Measurements from ENCODE around the gene TK2.

The TK2 gene

DNA sequence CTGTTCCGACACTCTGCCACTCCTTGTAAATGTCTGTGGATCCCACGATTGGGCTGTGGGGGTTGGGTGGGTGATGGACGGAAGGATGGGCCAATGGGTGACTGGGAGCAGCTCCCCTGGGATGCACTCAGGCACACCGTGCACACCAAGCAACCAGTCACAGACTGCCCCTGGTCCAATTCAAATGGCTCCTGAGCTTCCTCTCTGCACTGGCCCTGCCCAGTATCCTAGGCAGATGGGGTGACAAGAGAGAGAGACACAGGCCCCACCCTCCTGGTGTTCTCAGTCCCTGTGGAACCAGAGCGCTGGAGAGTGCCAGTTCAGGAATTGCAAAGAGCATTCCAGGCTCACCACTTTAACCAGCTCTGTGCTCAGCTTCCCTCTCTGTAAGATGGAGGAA, 90.0 kb downstream of the TK2 start:
- DNase-seq = no peak

DNA sequence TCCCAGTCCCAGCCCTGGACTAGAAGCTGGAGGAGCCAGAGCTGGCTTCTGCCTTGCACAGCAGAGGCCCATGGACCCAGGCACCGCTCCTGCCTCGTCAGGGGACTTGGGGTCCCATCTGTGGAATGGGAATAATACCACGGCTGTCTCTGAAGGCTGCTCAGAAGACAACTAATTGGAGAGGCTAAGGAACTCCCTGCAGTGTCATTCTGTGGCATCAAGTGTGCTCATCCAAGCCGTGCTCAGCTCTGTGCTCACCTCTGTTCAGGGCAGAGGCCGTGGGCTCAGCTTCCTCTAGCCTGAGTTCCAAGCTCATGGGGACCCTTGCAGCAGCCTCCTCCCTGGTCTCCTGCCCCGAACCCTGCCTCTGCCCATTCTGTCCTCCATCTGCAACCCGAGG, 91.1 kb downstream of the TK2 start:
- no peak for DNase-seq

DNA sequence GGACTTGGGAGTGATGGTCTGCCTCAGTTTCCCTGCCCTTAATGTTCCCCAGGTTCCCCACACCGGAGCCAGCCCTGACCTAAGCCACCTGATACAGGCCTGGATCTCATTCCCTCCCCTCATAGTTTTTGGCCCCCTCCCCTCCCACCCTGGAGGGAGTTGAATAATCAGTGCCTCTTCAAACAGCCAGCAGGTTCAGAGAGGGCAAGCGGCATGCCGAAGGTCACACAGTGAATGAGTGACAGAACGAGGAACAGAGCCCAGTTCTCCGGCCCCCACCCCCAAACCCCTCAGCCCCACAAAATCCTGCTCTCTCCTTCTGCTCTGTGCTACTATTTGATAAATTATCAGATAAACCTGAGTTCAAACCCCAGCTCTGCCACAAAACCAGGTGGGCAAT, 91.6 kb downstream of the TK2 start:
- DNase-seq = no peak
